Fibroblast of the conjunctiva (primary cell): ENCODE measurements around the gene BTBD17.

Source experiments
- DNase-seq: peaks from one replicate; pipeline ENCODE4 v3.0.0-alpha.2; 2010; ENCODE audit warnings: low read depth

BTBD17 gene

GRCh38 chr17:74387365-74388218, 25.9 kb upstream of the BTBD17 start:
- no peak for DNase-seq

- DNase-seq: no peak
Measured at GRCh38 chr17:74386386-74386785, 24.7 kb upstream of the BTBD17 start.

GRCh38 chr17:74385201-74385600, 23.5 kb upstream of the BTBD17 start:
- no peak for DNase-seq

- no peak for DNase-seq
Measured at GRCh38 chr17:74383141-74383540, 21.5 kb upstream of the BTBD17 start.

- DNase-seq: no peak
Measured at GRCh38 chr17:74380959-74381808, 19.5 kb upstream of the BTBD17 start.

- no peak for DNase-seq
Measured at GRCh38 chr17:74380086-74380958, 18.7 kb upstream of the BTBD17 start.

- peak; percentile 57 for DNase-seq
Measured at GRCh38 chr17:74379495-74380085, 17.9 kb upstream of the BTBD17 start.

- DNase-seq: no peak
Measured at GRCh38 chr17:74374858-74375257, 13.2 kb upstream of the BTBD17 start.

GRCh38 chr17:74373838-74374606, 12.4 kb upstream of the BTBD17 start:
- no peak for DNase-seq

GRCh38 chr17:74372426-74372825, 10.8 kb upstream of the BTBD17 start:
- no peak for DNase-seq

- DNase-seq: no peak
Measured at GRCh38 chr17:74371653-74372147, 10.0 kb upstream of the BTBD17 start.

- DNase-seq: no peak
Measured at GRCh38 chr17:74369665-74370490, 8.2 kb upstream of the BTBD17 start.

- DNase-seq: no peak
Measured at GRCh38 chr17:74369221-74369620, 7.6 kb upstream of the BTBD17 start.

- DNase-seq: peak; percentile 27
Measured at GRCh38 chr17:74368341-74369081, 6.8 kb upstream of the BTBD17 start.

GRCh38 chr17:74367206-74367605, 5.5 kb upstream of the BTBD17 start, which contains the start of gene GPR142:
TSS of gene GPR142 (plus strand) at chr17:74367506. CDS start at chr17:74369541, 2,035 bp downstream.
- no peak for DNase-seq

GRCh38 chr17:74362810-74363498, 1.3 kb upstream of the BTBD17 start:
- no peak for DNase-seq

GRCh38 chr17:74362069-74362405, 369 bp upstream of the BTBD17 start:
- DNase-seq: no peak

- no peak for DNase-seq
Measured at GRCh38 chr17:74360899-74361229, 804 bp downstream of the BTBD17 start.

GRCh38 chr17:74359916-74360315, 1.8 kb downstream of the BTBD17 start:
- no peak for DNase-seq
